GM21737 (cell line): ENCODE measurements around the gene CIT.

ENCODE experiments used
- ATAC-seq: cut with Tn5 transposase; IDR thresholded peaks from one replicate; pipeline ENCODE4 v1.9.1; 2021; ENCODE audit warnings: mild to moderate bottlenecking, moderate library complexity; ENCODE audit not compliant: unreplicated experiment

The CIT gene

GRCh38 chr12:119705182-119705581, 171.9 kb downstream of the CIT start:
- no peak for ATAC-seq

GRCh38 chr12:119704065-119704747, 172.9 kb downstream of the CIT start:
- ATAC-seq, result no peak

DNA sequence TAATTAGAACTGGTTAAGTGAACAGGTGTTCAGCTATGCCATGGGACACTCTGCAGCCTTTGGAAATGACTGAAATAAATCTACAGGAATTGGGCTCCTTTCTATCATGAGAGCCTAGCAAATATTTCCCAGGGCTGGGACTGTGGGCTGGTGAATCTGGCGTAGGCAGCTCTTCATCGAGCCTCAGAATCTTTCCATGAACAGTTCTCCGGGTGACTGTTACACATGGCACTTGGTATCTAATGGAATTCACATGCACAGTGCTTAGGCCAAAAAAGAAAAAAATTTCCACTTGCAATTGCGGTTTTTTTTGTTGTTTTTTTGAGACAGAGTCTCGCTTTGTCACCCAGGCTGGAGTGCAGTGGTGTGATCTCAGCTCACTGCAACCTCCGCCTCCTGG, 177.0 kb downstream of the CIT start:
- ATAC-seq, result no peak

GRCh38 chr12:119699199-119699760, 177.8 kb downstream of the CIT start:
- ATAC-seq, result no peak

GRCh38 chr12:119696943-119697342, 180.2 kb downstream of the CIT start:
- ATAC-seq, result no peak

- ATAC-seq, result no peak
Observed at GRCh38 chr12:119695034-119695433, 182.1 kb downstream of the CIT start.

DNA sequence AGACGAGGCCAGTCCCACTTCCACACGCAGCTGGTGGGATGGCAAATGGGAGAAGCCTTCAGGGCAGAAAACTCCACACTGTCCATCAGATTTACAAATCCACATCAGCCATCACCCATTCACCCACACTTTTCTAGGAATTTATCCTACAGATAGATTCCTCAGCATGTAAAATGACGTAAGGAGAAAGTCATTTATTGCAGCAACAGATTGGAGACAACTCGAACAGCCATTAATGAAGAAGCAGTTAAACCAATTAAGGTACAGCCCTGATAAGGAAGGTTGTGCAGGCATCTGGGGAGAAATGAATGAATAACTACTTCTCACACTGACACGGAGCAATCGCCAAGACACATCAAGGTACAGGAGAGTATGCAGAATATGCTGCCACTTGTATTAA, 183.0 kb downstream of the CIT start:
- no peak for ATAC-seq

GRCh38 chr12:119693511-119693910, 183.6 kb downstream of the CIT start:
- no peak for ATAC-seq

- ATAC-seq, result no peak
Observed at GRCh38 chr12:119692997-119693396, 184.1 kb downstream of the CIT start.

DNA sequence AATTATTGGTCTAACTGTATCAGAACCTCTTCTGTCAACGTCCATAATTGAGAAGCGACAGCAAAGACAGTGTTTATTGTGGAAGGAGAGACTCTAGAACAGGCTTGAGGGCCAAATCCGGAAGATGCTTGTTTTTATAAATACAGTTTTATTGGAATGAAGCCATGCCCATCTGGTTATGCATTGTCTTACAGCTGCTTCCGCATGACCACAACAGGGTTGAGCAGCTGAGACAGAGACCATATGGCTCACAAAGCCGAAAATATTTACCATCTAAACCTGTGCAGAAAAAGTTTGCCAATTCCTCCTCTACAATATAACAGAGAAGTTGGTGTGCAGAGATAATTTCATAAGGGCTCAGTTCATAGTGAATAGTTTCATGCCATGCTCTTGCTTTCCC, 184.7 kb downstream of the CIT start:
- ATAC-seq, result no peak

- ATAC-seq, result no peak
Observed at GRCh38 chr12:119691202-119691810, 185.8 kb downstream of the CIT start.

DNA sequence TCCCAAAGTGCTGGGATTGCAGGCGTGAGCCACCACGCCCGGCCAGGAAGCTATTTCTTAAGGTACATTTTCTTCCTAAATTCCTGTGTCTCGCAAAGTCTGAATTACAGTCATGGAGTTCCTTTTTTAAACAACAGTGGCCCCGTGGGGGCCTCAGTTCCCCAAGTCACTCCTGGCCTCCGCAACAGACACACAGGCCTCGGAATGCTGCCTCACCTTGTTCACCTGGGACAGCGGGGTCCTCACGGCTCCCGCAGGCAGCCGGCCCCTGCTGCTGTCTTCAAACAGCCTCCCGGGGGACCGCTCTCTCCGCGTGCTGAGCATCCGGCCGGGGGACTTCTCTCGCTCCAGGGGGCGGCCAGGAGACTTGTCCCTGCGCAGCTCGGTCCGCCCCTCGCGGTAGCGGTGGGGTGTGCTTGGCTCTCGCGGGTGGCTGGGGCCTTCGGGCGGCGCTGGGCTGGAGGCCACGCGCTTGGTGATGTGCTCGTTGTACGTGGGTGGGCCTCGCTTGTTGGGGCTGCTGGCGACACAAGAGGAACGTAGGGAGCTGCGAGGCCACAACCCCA, 187.1 kb downstream of the CIT start:
- no peak for ATAC-seq

DNA sequence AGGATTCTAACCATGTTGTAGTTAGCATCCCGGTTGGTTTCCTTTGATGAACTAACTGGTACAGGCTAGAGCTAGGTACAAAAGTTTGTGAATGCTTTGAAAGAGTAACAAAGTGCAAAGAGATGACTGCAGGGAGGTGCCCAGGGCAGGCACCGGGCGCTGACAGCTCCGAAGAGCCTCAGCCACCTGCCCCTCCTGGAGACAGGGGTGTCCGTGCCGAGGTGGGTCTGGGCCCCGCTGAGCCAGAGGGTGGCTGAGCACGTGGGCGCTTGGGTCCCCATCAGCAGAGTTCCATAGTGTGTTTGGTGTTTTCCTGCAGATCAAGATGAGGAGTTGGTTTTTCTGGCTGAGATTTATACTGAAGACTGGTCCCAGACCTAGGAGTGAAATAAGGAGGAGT, 189.2 kb downstream of the CIT start:
- no peak for ATAC-seq

GRCh38 chr12:119687406-119687805, 189.7 kb downstream of the CIT start:
- ATAC-seq, result no peak

GRCh38 chr12:119686776-119687175, 190.3 kb downstream of the CIT start:
- ATAC-seq, result no peak

DNA sequence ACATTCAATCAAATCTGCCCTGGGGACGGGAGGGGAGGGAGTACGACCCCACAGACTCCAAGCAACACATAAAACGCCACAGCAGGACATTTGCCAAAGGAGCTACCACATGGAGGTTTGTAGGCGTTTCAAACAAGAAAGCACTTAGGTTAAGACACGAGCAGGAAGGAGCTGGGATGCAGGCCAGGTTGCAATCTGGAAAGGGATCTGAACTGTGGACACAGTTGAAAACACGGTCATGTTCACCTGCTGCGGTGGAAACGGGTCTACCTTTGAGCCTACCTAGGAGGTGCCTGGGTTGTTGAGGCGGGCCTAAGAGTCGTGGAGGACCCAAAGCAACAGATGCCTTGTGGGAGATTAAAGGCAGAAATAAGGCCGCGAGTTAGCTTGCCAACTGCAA, 190.8 kb downstream of the CIT start:
- ATAC-seq, result no peak

GRCh38 chr12:119685375-119685774, 191.7 kb downstream of the CIT start:
- no peak for ATAC-seq

GRCh38 chr12:119684711-119685369, 192.3 kb downstream of the CIT start:
- ATAC-seq, result no peak

DNA sequence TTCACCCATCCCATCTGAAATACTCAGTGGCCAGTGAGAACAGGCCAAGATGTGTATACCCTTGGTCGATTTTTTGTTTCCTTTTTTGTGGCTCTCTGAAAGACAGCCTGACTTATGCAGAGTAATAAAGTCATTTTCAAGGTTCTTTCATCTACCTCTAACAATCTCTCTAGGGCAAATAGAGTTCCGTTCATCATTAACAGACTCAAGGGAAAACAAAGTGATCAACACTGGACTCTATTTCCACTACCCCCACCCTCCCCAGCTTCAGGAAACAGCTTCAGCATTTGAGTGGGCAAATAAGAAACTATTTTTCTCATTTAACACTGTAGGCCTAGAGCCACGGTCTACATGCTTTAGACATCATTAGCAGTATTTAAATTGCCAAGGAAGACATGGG, 193.3 kb downstream of the CIT start:
- no peak for ATAC-seq

GRCh38 chr12:119683413-119683812, 193.7 kb downstream of the CIT start:
- no peak for ATAC-seq

DNA sequence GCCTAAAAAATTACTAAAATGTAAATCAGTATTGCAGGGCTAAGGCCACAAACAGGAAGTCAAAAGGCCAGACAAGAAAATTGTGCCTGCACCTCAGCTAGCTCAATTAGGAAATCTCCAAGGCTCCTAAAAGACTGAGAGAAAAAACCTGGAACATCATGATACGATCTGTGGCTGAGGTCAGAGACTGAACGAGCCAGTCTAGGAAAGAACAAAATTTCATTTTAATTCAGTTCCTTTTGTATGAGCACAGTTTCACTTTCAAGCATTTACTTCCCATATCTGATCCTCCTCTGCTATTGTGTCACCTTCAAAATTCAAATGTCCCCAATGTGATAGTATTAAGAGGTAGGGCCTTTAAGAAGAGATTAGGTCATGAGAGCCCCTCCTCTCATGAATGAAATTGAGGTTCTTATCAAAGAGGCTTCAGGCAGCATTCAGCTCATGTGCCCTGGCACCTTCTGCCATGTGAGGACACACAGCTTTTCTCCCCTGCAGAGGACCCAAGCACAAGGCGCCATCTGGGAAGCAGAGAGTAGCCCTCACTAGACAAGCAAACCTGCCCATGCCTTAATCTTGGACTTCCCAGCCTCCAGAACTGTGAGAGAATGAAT, 194.4 kb downstream of the CIT start:
- ATAC-seq, result no peak
